ENCODE results near the gene CAPN15. TPM values are rescaled to one million over a fixed set of nuclear protein-coding genes. Genes with fewer than 3 reads are reported as not detected.
A peak's percentile ranks its signal among the peaks of the same experiment; 100 is the strongest.

Gene CAPN15
- total RNA-seq, 2 experiments from 2014 or later, result 76.4 to 81.2 TPM

DNA sequence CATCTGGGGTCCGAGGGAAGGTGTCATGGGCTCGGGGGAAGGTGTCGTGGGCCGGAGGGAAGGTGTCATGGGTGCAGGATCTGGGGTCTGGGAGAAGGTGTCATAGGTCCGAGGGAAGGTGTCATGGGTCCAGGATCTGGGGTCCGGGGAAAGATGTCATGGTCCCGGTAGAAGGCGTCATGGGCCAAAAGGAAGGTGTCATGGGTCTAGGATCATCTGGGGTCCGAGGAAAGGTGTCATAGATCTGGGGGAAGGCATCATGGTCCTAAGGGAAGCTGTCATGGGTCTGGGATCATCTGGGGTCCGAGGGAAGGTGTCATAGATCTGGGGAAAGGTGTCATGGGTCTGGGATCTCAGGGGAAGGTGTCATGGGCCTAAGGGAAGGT is 63.3 kb downstream of the CAPN15 start:
- Mint-ChIP-seq H3K27me3 (no peaks in the 10 kb centered on the region), H3K4me1 (ENCODE audit: low read depth) (peaks cover 22% of the 10 kb centered on the region), H3K27ac (peak overlapping the region; percentile 63), H3K9me3 (no peaks in the 10 kb centered on the region), H3K36me3 (ENCODE audit: low read depth) (peaks cover 13% of the 10 kb centered on the region), H3K4me3 (peak overlapping the region; percentile 83)
- DNase-seq, result no peak
- POLR2A ChIA-PET, result interaction anchor here (0.8 to 1.5 kb wide), 2 partner anchors 20 to 46 kb away, joined by 3 to 5 read pairs; partner anchors contain the start of gene METTL26
- ATAC-seq, result no peak
- CTCF ChIA-PET, result no interaction called here
- TF ChIP-seq, protein P1, sequence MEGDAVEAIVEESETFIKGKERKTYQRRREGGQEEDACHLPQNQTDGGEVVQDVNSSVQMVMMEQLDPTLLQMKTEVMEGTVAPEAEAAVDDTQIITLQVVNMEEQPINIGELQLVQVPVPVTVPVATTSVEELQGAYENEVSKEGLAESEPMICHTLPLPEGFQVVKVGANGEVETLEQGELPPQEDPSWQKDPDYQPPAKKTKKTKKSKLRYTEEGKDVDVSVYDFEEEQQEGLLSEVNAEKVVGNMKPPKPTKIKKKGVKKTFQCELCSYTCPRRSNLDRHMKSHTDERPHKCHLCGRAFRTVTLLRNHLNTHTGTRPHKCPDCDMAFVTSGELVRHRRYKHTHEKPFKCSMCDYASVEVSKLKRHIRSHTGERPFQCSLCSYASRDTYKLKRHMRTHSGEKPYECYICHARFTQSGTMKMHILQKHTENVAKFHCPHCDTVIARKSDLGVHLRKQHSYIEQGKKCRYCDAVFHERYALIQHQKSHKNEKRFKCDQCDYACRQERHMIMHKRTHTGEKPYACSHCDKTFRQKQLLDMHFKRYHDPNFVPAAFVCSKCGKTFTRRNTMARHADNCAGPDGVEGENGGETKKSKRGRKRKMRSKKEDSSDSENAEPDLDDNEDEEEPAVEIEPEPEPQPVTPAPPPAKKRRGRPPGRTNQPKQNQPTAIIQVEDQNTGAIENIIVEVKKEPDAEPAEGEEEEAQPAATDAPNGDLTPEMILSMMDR (IDR thresholded peaks at IDR 0.05), result no peak
- intact Hi-C loops (cut with micrococcal nuclease), result no loop called here

DNA sequence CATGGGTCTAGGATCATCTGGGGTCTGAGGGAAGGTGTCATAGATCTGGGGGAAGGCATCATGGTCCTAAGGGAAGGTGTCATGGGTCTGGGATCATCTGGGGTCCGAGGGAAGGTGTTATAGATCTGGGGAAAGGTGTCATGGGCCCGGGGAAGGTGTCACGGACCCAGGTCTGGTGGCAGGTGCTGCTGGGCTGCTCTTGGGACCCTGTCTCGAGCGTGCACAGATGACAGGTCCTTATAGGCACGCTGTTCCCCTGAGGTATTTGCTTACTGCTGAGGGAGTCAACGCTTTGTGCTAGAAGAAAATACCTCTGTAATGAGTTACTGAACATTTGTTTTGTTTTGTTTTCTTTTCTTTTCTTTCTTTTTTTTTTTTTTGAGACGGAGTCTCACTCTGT is 63.7 kb downstream of the CAPN15 start:
- ChIA-PET CTCF (no interaction called here), POLR2A (interaction anchor here (1.5 kb wide), 1 partner anchor 45 kb away, joined by 5 read pairs; the partner anchor contains the start of gene METTL26)
- H3K36me3 Mint-ChIP-seq (ENCODE audit: low read depth), result peaks cover 13% of the 10 kb centered on the region
- H3K4me1 Mint-ChIP-seq (ENCODE audit: low read depth), result peaks cover 26% of the 10 kb centered on the region
- intact Hi-C loops (cut with micrococcal nuclease), result no loop called here
- H3K4me3 Mint-ChIP-seq, result peak overlapping the region; percentile 83
- no peak for DNase-seq
- ATAC-seq, result no peak
- peak overlapping the region; percentile 63 for H3K27ac Mint-ChIP-seq
- TF ChIP-seq, protein P1 (IDR thresholded peaks at IDR 0.05), result no peak
- no peaks in the 10 kb centered on the region for H3K9me3 Mint-ChIP-seq
- H3K27me3 Mint-ChIP-seq, result no peaks in the 10 kb centered on the region

DNA sequence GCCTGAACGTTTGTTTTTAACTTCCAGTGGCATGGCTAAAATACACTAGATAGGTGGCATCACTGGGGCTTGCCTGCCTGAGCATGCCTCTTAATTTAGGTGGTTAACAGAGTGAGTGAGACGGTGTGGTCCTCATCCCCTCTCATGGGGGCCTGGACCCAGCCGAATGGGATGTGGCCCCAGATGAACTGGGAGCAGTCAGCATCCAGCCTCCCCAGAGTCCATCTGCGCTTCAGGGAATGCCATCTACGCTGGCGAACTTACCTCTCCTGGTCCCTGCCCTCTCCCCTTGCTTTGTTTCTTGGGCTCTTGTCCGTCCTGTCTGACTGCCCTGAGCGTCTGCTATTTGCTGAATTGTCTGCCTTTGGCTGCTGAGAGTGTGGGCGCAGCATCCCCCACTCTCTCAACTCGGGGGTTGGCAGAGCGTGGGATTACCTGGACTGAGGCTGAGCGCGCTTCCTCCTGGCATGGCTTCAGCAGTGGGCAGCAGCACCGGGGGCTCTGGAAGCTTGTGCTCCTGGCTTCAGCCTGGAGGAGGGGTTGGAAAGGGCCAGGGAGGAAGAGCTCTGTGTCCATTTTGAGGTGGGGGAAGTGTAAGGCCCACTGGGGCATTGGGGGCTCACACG is 64.5 kb downstream of the CAPN15 start:
- Mint-ChIP-seq H3K36me3 (ENCODE audit: low read depth) (peaks cover 13% of the 10 kb centered on the region), H3K4me3 (no peak overlapping the region), H3K9me3 (no peaks in the 10 kb centered on the region), H3K27me3 (no peaks in the 10 kb centered on the region), H3K4me1 (ENCODE audit: low read depth) (peaks cover 26% of the 10 kb centered on the region), H3K27ac (no peak overlapping the region)
- CTCF ChIA-PET, result interaction anchor here (0.9 kb wide), 1 partner anchor 45 kb away, joined by 3 read pairs; the partner anchor contains the start of gene METTL26
- POLR2A ChIA-PET, result no interaction called here
- no peak for DNase-seq
- intact Hi-C loops (cut with micrococcal nuclease), result no loop called here
- TF ChIP-seq, protein P1 (IDR thresholded peaks at IDR 0.05), result no peak
- ATAC-seq, result no peak

DNA sequence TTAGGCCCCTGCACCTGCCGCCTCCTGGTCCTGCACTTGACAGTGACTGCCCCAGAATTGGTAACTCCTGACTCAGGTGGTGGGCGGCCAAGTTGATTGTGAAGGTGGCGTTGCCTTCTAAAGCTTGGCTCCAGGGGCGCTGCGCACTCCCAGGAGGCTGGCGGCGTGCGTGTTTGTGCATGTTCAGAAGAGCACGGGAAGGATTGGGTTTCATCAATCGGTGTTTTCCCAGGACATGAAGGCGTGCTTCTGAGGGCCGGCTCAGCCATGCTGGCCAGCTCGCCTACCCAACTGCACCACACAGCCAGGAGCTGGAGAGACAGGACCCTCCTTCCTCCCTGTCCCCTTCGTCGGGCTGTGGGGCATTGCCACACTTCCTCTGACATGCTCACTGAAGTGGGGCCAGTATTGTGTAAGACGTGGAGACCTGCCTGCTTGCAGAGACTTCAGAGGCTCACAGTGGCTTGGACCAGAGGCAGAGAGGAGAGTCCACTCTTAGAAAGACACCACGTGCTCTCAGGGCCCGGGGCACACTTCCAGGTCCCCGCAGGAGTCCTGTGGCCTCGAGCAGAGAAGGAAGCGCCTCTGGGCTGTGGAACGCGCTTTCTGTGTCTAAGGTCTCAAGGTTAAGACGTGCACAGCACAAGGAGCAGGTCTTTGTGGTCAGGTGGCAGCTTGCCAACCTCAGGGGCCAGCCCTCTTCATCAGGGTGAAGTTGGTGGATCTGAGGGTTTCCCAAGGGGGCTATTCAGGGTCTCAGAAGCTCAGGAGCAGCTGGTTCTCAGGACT is 65.2 kb downstream of the CAPN15 start:
- Mint-ChIP-seq H3K36me3 (ENCODE audit: low read depth) (peaks cover 9% of the 10 kb centered on the region), H3K27me3 (no peaks in the 10 kb centered on the region), H3K4me1 (ENCODE audit: low read depth) (peaks cover 22% of the 10 kb centered on the region), H3K4me3 (no peak overlapping the region), H3K9me3 (no peaks in the 10 kb centered on the region), H3K27ac (no peak overlapping the region)
- ATAC-seq, result no peak
- TF ChIP-seq, protein P1 (IDR thresholded peaks at IDR 0.05), result no peak
- intact Hi-C loops (cut with micrococcal nuclease), result no loop called here
- ChIA-PET CTCF (interaction anchor here (0.9 kb wide), 2 partner anchors 22 to 44 kb away, joined by 3 read pairs; partner anchors contain the start of gene METTL26), POLR2A (no interaction called here)
- DNase-seq, result no peak

DNA sequence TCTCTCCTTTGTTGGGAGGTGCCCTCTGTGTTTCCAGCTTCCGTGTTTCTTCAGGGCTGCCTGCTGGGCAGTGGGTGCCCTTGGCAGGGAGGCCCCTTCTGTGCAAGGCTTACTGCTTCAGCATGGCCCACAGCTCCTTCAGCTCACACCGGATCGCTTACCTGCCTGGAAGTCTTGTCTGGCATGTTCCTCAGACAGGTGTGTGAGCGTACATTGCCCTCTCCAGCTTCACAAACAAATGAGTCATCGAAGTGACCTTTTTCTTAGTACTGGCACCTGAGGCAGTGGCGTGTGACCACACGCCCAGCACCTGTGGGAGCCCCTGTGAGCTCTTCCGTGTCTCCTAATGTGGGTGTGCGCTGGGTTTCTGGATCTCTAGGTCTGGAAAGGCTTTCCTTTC is 65.9 kb downstream of the CAPN15 start:
- POLR2A ChIA-PET, result no interaction called here
- intact Hi-C loops (cut with micrococcal nuclease), result no loop called here
- CTCF ChIA-PET, result interaction anchor here (0.9 kb wide), 1 partner anchor 23 kb away, joined by 3 read pairs; no protein-coding TSS in a partner anchor

More for the DNA sequence above, 65.9 kb downstream of the CAPN15 start:
- peaks cover 2% of the 10 kb centered on the region for H3K36me3 Mint-ChIP-seq (ENCODE audit: low read depth)
- no peak for ATAC-seq
- H3K27ac Mint-ChIP-seq, result peak overlapping the region; percentile 12
- no peak overlapping the region for H3K4me3 Mint-ChIP-seq
- no peaks in the 10 kb centered on the region for H3K27me3 Mint-ChIP-seq
- TF ChIP-seq, protein P1 (IDR thresholded peaks at IDR 0.05), result no peak
- no peak for DNase-seq
- peaks cover 22% of the 10 kb centered on the region for H3K4me1 Mint-ChIP-seq (ENCODE audit: low read depth)
- H3K9me3 Mint-ChIP-seq, result no peaks in the 10 kb centered on the region
